Parathyroid adenoma (tissue), 2 donors: ENCODE results near the gene SFTPD.

Source experiments
- H2AFZ ChIP-seq: fragments of 300-600 bp; sonication (generic); one replicate; pipeline ENCODE4 v1.7.0; 2017; ENCODE audit warnings: antibody characterized with exemption, mild to moderate bottlenecking
- H3K27ac ChIP-seq: fragments of 300-600 bp; sonication (generic); one replicate; pipeline ENCODE4 v1.7.0; 2017
- H3K27me3 ChIP-seq: fragments of 300-600 bp; sonication (generic); one replicate; pipeline ENCODE4 v1.7.0; 2017; ENCODE audit warnings: low read length; ENCODE audit not compliant: control insufficient read depth, insufficient read depth
- H3K36me3 ChIP-seq: fragments of 300-600 bp; sonication (generic); one replicate; pipeline ENCODE4 v1.7.0; 2017; ENCODE audit warnings: low read length; ENCODE audit not compliant: control insufficient read depth, insufficient read depth
- H3K4me1 ChIP-seq: fragments of 300-600 bp; sonication (generic); one replicate; pipeline ENCODE4 v1.7.0; 2017; ENCODE audit warnings: control low read depth
- H3K4me2 ChIP-seq: fragments of 300-600 bp; sonication (generic); one replicate; pipeline ENCODE4 v1.7.0; 2017; ENCODE audit warnings: low read length
- H3K4me3 ChIP-seq: fragments of 300-600 bp; sonication (generic); one replicate; pipeline ENCODE4 v1.7.0; 2017; ENCODE audit warnings: low read depth, low read length
- H3K79me2 ChIP-seq: fragments of 300-600 bp; sonication (generic); one replicate; pipeline ENCODE4 v1.7.0; 2017; ENCODE audit warnings: control low read depth
- H3K9ac ChIP-seq: fragments of 300-600 bp; sonication (generic); one replicate; pipeline ENCODE4 v1.7.0; 2017; ENCODE audit warnings: mild to moderate bottlenecking
- H3K9me3 ChIP-seq: fragments of 300-600 bp; sonication (generic); one replicate; pipeline ENCODE4 v1.7.0; 2017; ENCODE audit warnings: low read length; ENCODE audit not compliant: control insufficient read depth
- TF ChIP-seq, protein P1 (sequence below): fragments of 300-600 bp; sonication (generic); IDR thresholded peaks from one replicate; pipeline ENCODE4 v1.7.0; 2017; ENCODE audit warnings: antibody characterized with exemption, mild to moderate bottlenecking
- donor health status: primary hyperparathyroidism.

SFTPD gene

DNA sequence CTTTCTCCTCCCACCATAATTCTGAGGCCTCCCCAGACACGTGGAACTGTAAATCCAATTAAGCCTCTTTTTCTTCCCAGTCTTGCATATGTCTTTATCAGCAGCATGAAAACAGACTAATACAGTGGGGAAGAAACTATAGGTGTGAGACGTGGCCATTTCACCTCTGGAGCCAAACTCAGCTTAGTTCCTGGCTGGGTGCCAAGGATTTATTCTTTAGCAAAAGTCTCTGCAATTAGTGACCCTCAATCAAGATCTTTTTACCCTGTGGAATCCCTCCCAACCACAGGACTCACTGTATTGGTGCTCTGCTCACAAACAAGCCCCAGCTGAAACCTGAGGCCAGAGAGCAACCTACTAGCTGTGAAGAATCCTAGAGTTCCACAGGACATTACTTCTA, 28.1 kb upstream of the SFTPD start:
- Histone ChIP-seq H3K4me3 (no peak overlapping the region), H3K4me1 (peaks cover 7% of the 10 kb centered on the region), H3K79me2 (no peaks in the 10 kb centered on the region), H3K27ac (no peak overlapping the region), H3K4me2 (no peak overlapping the region), H3K27me3 (no peaks in the 10 kb centered on the region), H2AFZ (no peak overlapping the region), H3K36me3 (no peaks in the 10 kb centered on the region), H3K9ac (no peak overlapping the region), H3K9me3 (no peaks in the 10 kb centered on the region)
- TF ChIP-seq, protein P1, sequence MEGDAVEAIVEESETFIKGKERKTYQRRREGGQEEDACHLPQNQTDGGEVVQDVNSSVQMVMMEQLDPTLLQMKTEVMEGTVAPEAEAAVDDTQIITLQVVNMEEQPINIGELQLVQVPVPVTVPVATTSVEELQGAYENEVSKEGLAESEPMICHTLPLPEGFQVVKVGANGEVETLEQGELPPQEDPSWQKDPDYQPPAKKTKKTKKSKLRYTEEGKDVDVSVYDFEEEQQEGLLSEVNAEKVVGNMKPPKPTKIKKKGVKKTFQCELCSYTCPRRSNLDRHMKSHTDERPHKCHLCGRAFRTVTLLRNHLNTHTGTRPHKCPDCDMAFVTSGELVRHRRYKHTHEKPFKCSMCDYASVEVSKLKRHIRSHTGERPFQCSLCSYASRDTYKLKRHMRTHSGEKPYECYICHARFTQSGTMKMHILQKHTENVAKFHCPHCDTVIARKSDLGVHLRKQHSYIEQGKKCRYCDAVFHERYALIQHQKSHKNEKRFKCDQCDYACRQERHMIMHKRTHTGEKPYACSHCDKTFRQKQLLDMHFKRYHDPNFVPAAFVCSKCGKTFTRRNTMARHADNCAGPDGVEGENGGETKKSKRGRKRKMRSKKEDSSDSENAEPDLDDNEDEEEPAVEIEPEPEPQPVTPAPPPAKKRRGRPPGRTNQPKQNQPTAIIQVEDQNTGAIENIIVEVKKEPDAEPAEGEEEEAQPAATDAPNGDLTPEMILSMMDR, result no peak

DNA sequence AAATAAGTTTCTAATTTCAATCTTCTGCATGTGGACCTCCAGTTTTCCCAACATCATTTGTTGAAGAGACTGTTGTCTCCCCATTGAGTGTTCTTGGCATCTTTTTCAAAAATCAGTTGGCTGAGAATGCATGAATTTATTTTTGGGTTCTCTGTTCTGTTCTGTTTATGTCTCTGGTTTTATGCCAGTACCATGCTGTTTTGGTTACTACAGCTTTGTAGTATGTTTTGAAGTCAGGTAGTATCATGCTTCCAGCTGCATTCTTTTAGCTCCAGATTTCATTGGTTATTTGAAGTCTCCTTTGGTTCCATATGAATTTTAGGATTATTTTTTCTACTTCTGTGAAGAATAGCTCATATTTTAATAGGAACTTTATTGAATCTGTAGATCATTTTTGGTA, 21.2 kb upstream of the SFTPD start:
- H3K4me1 ChIP-seq, result no peaks in the 10 kb centered on the region

DNA sequence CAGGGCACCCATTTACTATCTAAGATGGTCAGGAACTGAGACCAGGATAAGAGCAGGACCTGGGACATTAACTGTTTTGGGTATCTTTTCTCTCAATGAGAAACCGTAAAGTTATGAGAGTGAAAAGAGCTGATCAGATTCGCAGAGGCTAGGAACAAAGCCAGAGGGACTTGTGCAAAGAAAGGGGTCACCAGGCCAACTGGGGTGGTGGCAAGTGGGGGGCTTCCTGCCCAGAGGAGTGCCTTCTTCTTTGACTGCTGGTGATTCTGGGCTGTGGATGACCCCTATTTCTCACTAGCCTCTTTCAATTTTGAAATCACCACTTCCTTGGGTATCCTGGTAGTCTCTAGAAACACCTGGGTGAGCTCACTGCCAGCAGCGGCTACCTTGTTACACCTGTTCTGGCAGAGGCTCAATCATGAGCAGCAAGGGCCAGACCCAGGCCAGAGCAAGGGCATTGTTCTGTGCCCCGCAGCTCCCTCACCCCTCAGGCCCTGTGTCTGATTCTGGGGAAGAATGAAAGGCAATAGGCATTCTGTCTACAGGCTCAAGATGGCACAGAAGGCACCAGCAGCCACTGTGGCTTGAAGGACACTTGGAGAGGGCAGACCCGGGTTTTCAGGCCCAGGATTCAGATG, 999 bp downstream of the SFTPD start:
- no peaks in the 10 kb centered on the region for H3K27me3 ChIP-seq
- TF ChIP-seq, protein P1, result no peak
- H3K9me3 ChIP-seq, result no peaks in the 10 kb centered on the region
- no peak overlapping the region for H3K4me3 ChIP-seq
- no peaks in the 10 kb centered on the region for H3K79me2 ChIP-seq
- no peak overlapping the region for H3K27ac ChIP-seq
- H3K4me2 ChIP-seq, result no peak overlapping the region
- H3K9ac ChIP-seq, result no peak overlapping the region
- H2AFZ ChIP-seq, result no peak overlapping the region
- H3K36me3 ChIP-seq, result no peaks in the 10 kb centered on the region
- H3K4me1 ChIP-seq, result no peaks in the 10 kb centered on the region

More for the DNA sequence above, 21.2 kb upstream of the SFTPD start:
- Histone ChIP-seq H3K79me2 (no peaks in the 10 kb centered on the region), H3K36me3 (no peaks in the 10 kb centered on the region), H3K9me3 (no peaks in the 10 kb centered on the region), H2AFZ (no peak overlapping the region), H3K9ac (no peak overlapping the region), H3K4me2 (no peak overlapping the region), H3K4me3 (no peak overlapping the region), H3K27me3 (no peaks in the 10 kb centered on the region), H3K27ac (no peak overlapping the region)
- TF ChIP-seq, protein P1, result no peak

DNA sequence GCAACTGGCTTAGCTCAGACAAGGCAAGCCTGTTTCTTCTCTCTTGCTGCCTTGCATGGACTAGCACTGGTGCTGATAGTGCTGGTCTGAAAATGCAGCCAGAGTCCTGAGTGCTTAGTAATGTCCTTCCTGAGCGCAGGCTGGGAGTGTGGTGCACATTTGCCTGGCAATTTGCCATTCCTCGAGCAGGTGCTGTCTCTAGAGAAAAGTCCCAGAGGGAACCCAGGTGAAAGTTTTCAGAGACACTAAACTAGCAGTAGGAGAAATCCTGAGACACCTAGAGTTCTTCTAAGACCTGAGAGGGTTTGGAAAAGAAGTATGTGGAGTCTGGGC, 1.9 kb downstream of the SFTPD start:
- Histone ChIP-seq H3K4me2 (no peak overlapping the region), H3K4me3 (no peak overlapping the region), H3K9me3 (no peaks in the 10 kb centered on the region), H3K27ac (no peak overlapping the region), H3K27me3 (no peaks in the 10 kb centered on the region), H3K4me1 (no peaks in the 10 kb centered on the region), H2AFZ (no peak overlapping the region), H3K9ac (no peak overlapping the region), H3K36me3 (no peaks in the 10 kb centered on the region), H3K79me2 (no peaks in the 10 kb centered on the region)
- TF ChIP-seq, protein P1, result no peak
